CD4-positive, alpha-beta T cell treated with Interleukin-6 at 100 ng/mL for 8 hours (primary cell): ENCODE data around the gene PEX14.

ENCODE experiments used
- DNase-seq: peaks from one replicate; pipeline ENCODE4 v3.0.0-alpha.2; 2020; ENCODE audit warnings: mixed read lengths, low spot score

PEX14 gene

GRCh38 chr1:10519016-10519417 lies 44.3 kb downstream of the PEX14 start:
- no peak for DNase-seq

- DNase-seq, result no peak
These were observed 45.7 kb downstream of the PEX14 start for GRCh38 chr1:10520497-10520896.

- DNase-seq, result no peak
These were observed 46.2 kb downstream of the PEX14 start for GRCh38 chr1:10520952-10521351.

- no peak for DNase-seq
These were observed 46.9 kb downstream of the PEX14 start for GRCh38 chr1:10521537-10522157.

- DNase-seq, result no peak
These were observed 47.6 kb downstream of the PEX14 start for GRCh38 chr1:10522322-10522860.

- DNase-seq, result no peak
These were observed 50.5 kb downstream of the PEX14 start for GRCh38 chr1:10525208-10525607.

GRCh38 chr1:10528066-10529014 lies 53.6 kb downstream of the PEX14 start:
- DNase-seq, result no peak

GRCh38 chr1:10529091-10529490 lies 54.3 kb downstream of the PEX14 start:
- no peak for DNase-seq

- DNase-seq, result no peak
These were observed 55.0 kb downstream of the PEX14 start for GRCh38 chr1:10529765-10530164.

GRCh38 chr1:10530281-10530740 lies 55.6 kb downstream of the PEX14 start:
- DNase-seq, result no peak

GRCh38 chr1:10530756-10531495 lies 56.2 kb downstream of the PEX14 start:
- DNase-seq, result no peak

GRCh38 chr1:10532362-10532761 lies 57.6 kb downstream of the PEX14 start:
- DNase-seq, result no peak

- no peak for DNase-seq
These were observed 59.8 kb downstream of the PEX14 start for GRCh38 chr1:10534519-10534918.

GRCh38 chr1:10536133-10536770 lies 61.5 kb downstream of the PEX14 start:
- DNase-seq, result no peak

- no peak for DNase-seq
These were observed 62.5 kb downstream of the PEX14 start for GRCh38 chr1:10537082-10537766.

- no peak for DNase-seq
These were observed 64.1 kb downstream of the PEX14 start for GRCh38 chr1:10538646-10539355.

- no peak for DNase-seq
These were observed 64.8 kb downstream of the PEX14 start for GRCh38 chr1:10539411-10540043.

- no peak for DNase-seq
These were observed 65.7 kb downstream of the PEX14 start for GRCh38 chr1:10540277-10541005.

GRCh38 chr1:10541286-10541685 lies 66.5 kb downstream of the PEX14 start:
- no peak for DNase-seq
